Pons (tissue), 1 donor: ENCODE data around the gene MMP28.

Source experiments
- DNase-seq: peaks from one replicate; pipeline ENCODE4 v3.0.0-alpha.2; 2016; ENCODE audit warnings: low spot score

Gene MMP28

DNA sequence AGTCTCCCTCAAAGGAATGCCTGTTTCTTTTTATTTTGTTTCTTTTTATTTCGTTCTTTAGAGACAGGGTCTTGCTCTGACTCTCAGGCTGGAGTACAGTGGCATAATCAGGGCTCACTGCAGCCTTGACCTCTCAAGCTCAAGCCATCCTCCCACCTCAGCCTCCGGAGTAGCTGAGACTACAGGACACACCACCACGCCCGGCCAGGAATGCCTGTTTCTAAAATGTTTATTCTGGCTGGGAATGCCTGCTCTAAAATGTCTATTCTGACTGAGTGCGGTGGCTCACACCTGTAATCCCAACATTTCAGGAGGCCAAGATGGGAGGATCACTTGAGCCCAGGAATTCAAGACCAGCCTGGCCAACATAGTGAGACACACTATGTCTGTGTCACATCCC is 2.5 kb upstream of the MMP28 start:
- DNase-seq = no peak

DNA sequence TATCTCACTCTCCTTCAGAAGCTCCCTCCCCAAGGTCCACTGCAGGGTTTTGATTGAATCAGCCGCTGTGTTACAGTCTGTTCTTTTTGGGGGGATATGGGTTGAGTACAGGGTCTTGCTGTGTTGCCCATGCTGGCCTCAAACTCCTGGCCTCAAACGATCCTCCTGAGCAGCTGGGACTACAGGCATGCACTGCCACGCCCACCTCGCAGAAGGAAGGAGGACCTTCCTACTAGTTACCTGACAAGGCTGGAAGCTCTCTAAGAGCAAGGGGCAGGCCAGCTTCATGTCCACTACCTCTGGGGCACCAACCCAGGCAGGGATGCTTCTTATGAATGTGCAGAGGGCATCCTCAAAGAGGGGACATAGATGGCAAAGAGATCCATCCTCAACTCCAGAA is 1.9 kb upstream of the MMP28 start:
- DNase-seq = no peak

DNA sequence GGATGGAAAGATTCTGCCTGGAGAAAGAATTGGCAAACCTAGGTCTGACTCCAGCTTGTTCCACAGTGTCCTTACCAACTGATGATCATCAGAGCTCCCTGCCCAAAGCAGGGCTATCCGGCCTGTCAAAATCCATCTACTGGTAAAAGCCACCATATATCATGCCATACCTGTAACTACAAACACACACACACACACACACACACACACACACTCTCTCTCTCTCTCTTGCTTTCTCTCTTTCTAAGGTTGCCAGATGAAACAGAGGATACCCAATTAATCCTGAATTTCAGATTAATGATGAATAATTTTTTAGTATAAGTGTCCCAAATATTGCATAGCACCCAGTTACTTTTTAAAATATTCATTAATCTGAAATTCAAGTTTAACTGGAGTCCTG is 1.5 kb upstream of the MMP28 start:
- no peak for DNase-seq

DNA sequence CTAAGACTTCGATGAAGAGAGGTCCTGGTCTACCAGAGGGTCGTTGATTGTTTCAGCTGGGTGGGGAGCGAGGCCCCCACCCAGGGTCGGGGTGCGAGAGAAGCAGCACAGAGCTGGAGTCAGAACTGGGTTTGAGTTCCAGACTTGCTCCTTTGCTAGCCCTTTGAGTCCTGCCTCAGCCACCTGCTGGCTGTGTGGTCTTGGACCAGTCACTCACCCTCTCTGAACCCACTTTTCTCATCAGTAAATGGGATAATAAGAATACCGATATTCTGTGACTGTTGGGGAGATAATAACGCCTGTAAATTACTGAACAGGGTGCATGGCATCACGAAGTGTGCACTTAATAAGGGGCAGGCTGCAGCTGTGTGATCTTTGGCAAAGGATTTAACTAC is 427 bp upstream of the MMP28 start:
- DNase-seq = no peak

DNA sequence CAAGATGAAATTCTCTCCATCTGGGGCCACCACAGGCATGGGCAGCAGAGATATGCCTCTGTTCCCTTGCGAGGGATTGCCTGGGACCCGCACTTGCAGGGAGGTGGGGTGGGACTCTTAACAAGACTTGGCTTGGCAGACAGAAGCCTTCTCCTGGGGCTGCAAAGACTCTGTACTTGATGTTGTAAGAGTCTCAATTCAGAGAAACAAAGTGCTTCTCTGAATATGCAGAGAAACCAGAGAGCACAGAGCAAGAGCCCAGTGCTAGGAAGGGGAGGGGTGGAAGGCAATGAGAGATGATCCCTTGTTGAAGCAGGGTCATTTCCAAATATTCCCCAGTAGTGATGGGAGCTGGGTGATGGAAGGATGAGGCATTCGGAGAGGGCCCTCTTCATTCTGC is 2.2 kb downstream of the MMP28 start:
- no peak for DNase-seq

DNA sequence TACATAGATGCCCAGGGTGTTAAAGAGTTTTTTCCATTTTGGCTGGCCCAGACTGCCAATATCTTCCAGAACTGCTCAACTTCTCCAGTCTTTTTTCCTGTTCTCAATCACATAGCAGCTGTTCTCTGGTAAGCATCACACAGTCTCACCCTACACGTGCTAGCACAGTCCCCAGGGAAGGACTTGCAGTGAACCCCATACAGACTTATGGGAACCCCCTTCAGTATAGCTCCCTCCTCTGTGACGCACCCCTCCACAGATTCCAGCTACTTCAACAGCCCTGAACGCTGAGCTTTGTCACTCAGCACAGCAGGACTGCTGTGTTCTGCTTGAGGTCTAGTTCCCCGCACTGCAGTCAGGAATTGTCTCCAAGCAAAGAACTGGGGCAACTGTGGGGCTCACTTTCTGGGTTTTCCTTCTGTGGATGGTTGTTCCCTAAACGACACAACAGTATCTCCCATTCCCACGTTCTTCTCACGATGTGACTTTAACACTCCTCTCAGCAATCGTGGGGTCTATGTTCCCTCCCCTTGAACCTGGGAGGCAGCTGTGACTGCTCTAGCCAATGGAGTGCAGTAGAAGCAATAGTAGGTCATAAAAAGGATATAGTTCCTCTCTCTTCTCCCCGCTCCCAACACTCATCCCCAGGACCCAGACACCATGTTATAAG is 3.6 kb downstream of the MMP28 start:
- DNase-seq = no peak

DNA sequence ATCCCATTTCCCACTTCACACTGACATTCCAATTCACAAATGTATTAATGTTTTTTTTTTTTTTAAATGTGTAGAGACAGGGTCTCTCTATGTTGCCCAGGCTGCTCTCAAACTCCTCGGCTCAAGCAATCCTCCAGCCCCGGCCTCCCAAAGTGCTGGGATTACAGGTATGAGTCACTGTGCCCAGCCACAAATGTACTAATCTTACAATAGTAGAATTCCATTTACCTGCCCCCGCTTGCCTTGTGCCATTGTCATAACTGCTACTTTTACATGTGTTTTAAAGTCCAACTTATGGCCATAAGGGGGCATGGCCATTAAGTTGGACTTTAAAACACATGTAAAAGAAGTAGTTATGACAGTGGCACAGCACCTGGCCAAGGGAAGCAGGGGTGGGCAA is 4.6 kb downstream of the MMP28 start:
- DNase-seq = no peak

DNA sequence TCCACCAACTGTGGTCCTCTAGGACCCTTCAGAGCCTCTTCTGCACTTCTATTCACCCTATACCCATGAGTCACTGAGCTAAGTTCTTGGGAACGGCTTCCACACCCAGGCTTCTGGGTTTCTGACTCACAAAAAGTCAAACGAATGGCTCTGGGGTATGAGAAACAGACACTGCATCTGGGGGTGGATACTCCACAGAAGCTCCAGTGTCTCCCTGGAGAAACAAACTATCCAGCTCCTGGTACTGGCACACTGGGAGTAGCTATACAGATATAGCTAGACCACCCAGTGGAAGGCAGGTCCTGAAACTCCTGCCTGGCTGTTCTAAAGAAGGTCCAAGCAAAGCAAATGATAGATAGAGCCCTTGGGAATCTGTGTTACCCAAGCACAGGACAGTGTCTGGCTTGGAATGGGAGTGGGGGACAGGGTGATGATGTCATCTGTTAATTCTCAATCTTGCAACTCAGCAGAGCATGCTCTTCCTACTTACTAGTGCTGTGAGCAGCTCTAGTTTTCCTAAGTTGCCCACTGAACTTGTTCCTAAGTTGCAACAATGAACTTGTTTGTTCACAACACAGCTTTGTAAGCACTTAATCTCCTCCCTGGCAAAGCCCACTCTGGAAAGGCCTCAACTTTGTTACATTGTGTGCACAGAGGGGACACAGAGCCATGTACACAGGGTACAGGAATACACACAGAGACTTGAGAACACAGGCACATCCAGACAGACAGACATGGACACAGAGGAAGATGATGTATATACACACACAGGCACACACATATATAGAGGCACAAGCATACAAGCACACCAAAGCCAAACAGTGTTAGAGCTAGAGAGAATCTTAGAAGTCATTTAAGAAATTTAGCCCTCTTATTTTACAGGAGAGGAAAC is 6.7 kb downstream of the MMP28 start:
- no peak for DNase-seq

DNA sequence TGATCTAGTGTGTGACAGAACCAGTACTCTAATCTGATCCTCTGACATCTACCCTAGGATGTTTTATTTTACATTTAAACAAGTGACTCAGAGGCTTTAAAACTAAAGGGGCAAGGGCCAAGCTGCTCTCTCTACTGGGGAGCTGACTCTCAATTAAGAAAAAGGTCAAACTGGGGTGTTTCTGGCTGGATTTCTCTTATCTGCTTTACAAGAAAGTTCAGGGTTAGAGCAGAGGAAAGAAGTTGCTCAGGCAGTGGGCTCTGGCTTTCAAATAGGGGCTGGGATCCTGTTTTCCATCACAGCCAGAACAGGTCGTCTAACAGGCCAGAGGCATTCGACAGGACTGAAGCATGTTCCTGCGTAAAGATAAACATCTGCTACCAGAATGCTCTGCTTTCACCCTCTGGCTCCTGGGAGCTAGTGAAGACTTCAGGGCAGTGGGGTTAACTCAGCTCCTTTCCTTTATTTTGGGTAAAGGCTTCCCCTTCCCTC is 8.5 kb downstream of the MMP28 start:
- no peak for DNase-seq

DNA sequence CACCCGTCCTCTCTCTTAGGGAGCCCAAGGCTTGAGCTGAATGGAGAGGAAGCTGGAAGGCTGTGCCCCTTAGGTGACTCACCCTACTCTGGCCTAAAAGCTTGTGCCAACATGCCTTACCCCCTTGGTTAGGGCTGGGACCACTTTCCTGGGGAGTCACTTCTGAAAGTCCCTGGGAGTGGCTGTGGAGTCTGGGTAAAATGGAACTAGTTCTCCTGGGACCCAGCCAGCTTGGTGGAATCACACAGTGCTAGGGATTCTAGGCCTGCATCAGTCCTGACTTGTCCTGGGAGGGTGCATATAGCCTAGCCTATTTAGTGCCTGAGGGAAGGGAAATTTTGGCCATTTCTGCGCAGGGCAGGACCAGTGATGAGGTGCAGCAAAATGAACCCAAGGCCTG is 10.5 kb downstream of the MMP28 start:
- DNase-seq = no peak

DNA sequence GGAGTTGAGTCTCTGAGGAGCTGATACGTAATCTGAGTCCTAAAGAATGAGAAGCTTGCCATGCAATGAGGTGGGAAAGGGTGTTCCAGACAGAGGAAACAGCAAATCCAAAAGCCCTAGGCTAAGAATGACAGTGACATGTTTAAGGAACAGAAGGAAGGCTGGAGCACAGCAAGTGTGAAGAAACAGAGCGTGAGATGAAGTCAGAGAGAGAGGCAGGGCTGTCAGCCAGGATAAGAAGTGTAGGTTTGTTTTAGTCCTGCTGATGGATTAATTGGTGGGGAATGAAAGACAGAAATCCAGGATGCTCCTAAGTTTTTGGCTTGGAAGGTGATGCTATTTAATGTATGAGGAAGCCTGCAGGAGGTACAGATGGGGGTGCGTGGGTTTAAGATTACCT is 14.5 kb downstream of the MMP28 start:
- no peak for DNase-seq

DNA sequence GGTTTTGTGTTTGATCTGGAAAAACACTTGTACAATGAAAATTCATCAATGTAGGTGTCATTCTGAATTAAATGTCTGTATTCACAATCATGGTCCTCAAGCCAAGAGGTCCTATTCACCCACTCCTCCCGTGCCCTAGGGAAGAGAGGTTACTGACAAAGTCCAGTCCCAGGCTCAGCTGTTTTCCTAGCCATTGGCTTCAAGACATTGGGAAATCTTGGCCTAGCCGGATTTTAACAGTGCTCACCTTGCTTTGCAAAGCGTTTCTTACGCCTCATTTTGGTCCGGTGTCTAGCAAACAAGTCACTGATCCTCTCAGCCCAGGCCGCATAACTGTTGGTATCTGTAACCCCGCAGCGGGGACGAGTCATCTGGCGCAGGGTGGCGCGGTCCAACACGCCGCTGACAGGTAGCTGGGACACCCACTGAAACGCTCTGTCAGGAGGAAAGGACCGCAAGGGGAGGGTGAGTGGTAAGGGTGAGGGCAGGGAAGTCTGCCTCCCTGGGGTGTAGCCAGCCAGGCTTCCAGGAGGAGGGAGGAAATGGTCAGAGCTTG is 16.7 kb downstream of the MMP28 start:
- no peak for DNase-seq

DNA sequence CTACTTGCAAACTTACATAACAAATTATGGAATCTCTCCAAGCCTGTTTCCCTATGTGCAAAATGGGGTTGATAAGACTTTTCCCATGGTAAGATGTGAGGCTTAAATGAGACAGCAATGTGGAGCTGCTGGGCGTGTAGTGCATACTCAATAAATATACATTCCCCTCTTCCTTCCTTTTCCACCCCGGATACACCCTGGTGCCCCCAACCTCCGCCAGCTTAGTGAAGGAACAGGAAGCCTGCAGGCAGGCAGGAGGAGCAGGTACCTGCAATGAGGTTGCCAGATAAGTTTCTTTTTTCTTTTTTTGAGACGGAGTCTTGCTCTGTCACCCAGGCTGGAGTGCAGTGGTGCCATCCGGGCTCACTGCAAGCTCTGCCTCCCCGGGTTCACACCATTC is 19.9 kb downstream of the MMP28 start:
- DNase-seq = no peak

DNA sequence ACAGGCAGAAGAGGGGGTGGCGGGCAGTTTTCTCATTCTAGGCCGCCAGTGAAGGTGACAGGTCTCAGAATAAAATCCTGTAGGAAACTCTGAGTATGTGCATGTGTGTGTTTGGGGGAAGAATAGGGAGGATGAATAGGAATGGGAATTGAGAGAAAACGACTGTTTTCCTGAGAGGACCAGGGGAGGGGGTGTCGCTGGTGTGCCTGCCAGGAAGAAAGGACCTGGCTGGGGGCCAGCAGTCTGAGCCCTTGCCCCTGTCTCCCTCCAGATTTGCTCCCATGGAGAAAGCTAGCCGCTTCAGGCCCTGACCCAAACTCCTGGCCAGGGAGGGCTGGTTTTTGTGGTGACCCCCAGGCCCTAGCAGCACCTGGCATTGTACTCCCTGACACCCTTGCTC is 20.4 kb downstream of the MMP28 start:
- DNase-seq = no peak

DNA sequence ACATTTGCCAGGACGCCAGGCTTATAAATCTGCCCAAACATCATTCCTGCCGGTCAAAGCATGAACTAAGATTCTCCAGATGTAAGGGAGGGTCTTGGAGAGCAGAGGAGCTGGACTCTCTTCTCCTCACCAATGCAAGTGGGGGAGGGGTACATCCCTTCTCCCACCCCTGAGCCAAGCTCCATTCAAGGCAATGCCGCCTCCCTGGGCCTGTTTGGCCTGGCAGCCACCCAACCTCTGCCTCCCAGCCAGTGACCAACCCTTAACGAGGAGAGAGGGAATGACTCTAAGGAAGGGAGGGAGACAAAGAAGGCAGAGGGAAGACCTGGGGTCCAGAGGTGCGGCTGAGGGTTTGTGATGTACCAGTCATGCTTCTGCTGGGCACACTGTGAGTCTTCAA is 20.9 kb downstream of the MMP28 start:
- DNase-seq = peak; percentile 42

DNA sequence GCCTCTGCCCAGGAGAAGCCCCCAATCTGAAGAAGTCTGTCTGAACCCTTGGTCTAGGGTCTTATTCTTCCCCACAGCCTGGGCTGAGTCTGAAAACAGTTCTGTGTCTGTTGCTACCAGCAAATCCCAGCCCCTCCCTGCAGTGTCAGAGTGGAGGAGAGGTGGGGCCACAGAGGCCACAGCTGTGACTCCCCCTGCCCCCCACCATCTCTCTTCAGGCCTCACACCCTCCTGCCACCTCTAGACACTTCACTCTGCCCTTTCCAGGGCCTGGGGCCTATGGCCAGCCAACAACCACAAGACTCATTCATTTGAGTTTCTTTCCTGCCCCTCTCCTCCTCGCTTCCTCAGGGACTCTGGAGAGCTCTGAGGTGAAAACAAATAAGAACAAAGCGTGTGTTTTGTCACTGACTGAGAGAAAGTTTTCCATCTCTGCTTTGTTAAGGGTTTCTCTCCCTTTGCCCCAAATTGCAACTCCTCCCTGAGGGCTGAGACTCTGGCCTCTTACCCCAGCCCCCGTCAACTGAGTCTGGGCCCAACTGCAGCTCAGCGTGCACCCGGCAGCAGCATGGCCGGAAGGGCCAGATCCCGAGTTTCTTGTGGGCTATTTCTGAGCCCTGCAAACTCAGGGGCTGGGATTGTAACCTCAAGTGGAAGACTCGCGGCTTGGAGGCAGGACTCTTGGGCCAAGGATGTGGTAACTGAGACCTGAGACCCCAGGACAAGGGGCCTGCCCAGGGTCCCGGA is 21.6 kb downstream of the MMP28 start:
- no peak for DNase-seq

DNA sequence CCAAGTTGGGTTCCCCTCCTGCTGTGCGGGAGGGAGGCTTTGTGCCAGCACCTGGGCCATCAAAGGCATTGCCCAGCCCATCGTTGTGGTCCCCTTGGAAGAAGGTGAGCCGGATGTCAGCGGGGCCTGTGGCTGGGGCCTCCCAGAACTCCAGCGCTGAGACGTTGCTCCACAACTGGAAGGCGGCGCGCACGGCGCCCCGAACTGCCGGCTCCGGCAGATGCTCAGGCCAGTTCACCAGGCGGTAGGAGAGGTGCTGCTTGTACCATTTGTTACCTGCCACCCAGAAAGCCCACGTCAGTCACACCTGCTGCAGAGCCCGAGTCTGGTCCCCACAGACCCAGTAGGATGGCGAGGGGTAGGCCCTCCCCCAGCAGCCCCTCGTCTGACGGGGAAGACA is 22.3 kb downstream of the MMP28 start:
- DNase-seq = no peak

DNA sequence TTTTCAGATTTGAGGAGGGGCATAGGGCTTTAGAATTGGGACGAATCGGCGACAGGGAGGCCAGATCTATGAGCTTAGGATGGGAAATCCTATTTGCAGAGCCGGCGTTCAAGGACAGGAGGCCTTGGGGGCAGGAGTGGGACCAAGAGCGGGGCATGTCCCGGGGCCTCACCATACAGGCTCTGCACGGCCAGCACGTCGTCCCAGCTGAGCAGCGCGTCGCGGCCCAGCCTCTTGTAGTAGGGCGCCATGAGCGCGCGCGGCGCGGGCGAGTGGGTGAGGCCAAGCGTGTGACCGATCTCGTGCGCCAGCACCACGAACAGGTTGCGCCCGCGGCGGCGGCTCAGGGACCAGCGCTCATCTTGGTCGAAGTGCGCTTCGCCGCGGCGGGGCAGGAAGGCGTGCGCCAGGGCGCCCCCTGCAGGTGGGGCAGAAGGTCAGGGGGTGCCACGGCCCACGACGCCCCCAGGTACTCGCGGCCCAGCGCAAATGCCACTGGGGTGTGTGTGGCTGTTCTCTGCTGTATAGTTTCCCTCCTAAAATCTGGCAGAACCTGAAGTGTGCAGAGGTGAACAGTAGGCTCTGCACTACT is 25.4 kb downstream of the MMP28 start:
- DNase-seq = no peak

DNA sequence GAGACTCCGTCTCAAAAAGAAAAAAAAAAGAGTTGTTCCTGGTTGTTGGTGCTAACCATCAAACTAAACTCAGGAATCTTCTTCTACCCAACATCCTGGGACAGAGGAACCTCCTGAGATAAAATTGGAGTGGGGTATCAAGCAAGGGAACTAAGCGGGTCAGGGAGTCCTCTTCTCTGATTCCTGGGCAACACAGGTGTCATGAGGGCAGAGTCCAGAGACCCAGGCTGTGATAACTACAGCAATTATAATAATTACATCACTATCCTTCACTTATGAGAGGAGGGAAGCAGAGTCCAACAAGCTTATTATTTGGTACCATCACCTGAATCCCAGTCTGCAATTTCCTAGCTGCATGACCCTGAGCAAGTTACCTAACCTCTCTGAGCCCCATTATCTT is 26.6 kb downstream of the MMP28 start:
- no peak for DNase-seq

DNA sequence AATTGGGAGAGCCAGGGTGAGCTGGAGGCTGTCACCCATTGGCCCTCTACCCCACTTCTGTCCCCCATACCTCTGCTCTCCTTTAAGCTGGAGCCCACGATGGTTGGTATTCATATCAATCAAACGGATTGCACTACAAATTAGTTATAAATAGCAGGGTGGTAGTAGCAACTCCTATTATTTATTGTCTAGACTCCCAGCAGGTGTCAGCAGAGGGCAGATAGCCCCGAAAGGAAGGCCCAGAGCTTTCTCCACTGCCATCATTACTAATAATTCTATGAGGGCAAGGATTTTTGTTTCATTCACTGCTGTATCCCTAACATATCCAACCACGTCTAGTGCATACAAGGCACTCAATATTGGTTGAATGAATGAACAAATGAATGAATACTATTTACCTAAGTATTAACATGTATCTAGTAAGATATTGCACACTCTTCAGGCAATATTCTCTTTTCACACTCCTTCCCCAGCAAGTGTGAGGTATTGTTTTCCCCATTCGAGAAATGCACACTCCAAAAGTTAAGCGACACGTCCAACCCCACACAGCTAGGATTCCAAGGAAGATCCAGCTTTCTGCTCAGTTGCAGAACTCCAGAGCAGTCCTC is 28.4 kb downstream of the MMP28 start:
- DNase-seq = peak; percentile 45

DNA sequence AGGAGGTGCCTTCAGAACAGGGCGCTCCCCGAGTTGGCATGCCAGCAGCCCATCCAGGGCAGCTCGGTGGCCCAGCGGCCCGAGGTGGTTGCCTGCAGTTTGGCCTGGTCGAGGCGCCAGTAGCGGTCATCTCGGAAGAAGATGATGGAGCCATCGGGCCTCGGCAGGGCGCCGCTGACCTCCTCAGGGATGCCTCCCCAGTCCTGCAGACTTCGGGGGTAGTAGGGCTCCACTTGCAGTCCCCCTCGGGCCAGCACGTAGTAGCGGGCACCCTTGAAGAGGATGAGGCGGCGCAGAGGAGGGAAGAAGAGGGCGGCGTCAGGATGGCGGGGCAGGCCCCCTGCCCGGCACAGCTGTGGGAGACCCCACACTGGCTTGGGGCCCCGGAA is 29.0 kb downstream of the MMP28 start:
- no peak for DNase-seq
